ENCODE measurements around the gene SPAG4. TPM values are rescaled to one million over a fixed set of nuclear protein-coding genes. Genes with fewer than 3 reads are reported as not detected.

SPAG4 gene
- total RNA-seq, 2 experiments from 2014 or later, result 15.5 to 17.1 TPM

DNA sequence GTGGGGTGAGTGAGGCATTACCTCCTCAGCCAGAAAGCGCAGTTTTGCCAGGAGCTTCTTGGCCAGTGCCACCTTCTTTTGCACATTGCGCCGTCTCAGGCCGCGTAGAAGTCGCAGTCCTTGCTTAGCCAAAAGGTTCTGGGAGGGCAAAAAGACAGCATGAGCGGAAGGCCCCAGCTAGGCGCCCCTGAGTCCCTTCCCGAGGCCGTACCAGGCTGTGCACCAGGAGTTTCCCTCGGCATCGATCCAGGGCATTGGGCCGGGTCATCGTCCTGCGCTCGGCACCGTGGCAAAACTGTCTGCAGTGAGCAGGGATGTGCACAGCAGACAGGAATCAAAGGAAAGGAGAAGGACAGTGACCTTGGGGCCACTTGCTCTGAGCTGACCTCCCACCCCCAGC, 20.2 kb upstream of the SPAG4 start:
- no peak overlapping the region for H3K27ac ChIP-seq (ENCODE audit: low read depth in 1 of 2, low read length in 2 of 2)
- CTCF ChIA-PET, result interaction anchor here (1.2 kb wide), 1 partner anchor 24 kb away, joined by 3 read pairs; no protein-coding TSS in a partner anchor
- TF ChIP-seq, protein P1, sequence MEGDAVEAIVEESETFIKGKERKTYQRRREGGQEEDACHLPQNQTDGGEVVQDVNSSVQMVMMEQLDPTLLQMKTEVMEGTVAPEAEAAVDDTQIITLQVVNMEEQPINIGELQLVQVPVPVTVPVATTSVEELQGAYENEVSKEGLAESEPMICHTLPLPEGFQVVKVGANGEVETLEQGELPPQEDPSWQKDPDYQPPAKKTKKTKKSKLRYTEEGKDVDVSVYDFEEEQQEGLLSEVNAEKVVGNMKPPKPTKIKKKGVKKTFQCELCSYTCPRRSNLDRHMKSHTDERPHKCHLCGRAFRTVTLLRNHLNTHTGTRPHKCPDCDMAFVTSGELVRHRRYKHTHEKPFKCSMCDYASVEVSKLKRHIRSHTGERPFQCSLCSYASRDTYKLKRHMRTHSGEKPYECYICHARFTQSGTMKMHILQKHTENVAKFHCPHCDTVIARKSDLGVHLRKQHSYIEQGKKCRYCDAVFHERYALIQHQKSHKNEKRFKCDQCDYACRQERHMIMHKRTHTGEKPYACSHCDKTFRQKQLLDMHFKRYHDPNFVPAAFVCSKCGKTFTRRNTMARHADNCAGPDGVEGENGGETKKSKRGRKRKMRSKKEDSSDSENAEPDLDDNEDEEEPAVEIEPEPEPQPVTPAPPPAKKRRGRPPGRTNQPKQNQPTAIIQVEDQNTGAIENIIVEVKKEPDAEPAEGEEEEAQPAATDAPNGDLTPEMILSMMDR (IDR thresholded peaks at IDR 0.05), result no peak
- no peaks in the 10 kb centered on the region for H3K36me3 ChIP-seq (ENCODE audit: insufficient read depth, low read length)
- H3K9me3 Mint-ChIP-seq, result no peaks in the 10 kb centered on the region
- intact Hi-C loops (cut with DNase I, micrococcal nuclease), result no loop called here
- peaks cover 0 to 7% of the 10 kb centered on the region in 2 experiments for H3K27me3 ChIP-seq (ENCODE audit: control insufficient read depth in 1 of 2, insufficient read depth in 2 of 2, low read length in 2 of 2)
- H3K27me3 Mint-ChIP-seq, result peaks cover 9% of the 10 kb centered on the region
- no peak overlapping the region for H3K4me3 Mint-ChIP-seq
- no peak overlapping the region for H3K27ac Mint-ChIP-seq
- no peaks in the 10 kb centered on the region for H3K4me1 Mint-ChIP-seq (ENCODE audit: low read depth)
- no peaks in the 10 kb centered on the region for H3K36me3 Mint-ChIP-seq (ENCODE audit: low read depth)
- ATAC-seq (ENCODE audit: poor library complexity) (no peak), DNase-seq (no peak)
- H3K4me3 ChIP-seq (ENCODE audit: low read length), result no peak overlapping the region
- H3K9me3 ChIP-seq (ENCODE audit: control insufficient read depth in 1 of 2, insufficient read depth in 1 of 2, low read length in 2 of 2), result no peaks in the 10 kb centered on the region
- POLR2A ChIA-PET, result interaction anchor here (0.5 kb wide), 1 partner anchor 180 kb away, joined by 5 read pairs; no protein-coding TSS in a partner anchor
- H3K4me1 ChIP-seq (ENCODE audit: insufficient read depth, low read length), result peaks cover 1% of the 10 kb centered on the region

DNA sequence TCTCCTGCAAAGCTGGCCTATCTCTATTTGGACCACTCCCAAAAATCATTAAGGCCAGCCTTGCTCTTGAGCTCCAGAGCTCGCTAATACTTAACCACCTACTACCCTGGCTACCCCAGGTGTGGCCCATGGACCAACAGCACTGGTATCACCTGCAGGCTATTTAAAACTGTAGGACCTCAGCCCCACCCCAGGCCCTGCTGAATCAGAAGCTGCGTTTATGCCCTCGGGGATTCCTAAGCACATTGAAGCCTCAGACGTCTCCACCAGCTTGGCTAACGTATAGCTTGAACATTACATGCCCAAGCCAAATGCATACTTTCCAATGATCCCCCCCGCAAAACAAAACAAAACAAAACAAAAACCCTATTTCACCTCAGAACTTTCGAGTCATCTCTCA, 19.7 kb upstream of the SPAG4 start:
- ATAC-seq (ENCODE audit: poor library complexity) (no peak), DNase-seq (no peak)
- no peak overlapping the region for H3K4me3 Mint-ChIP-seq
- Histone ChIP-seq H3K27me3 (ENCODE audit: control insufficient read depth in 1 of 2, insufficient read depth in 2 of 2, low read length in 2 of 2) (peaks cover 4 to 11% of the 10 kb centered on the region in 2 experiments), H3K27ac (ENCODE audit: low read depth in 1 of 2, low read length in 2 of 2) (no peak overlapping the region), H3K4me1 (ENCODE audit: insufficient read depth, low read length) (peaks cover 6% of the 10 kb centered on the region), H3K4me3 (ENCODE audit: low read length) (no peak overlapping the region), H3K36me3 (ENCODE audit: insufficient read depth, low read length) (no peaks in the 10 kb centered on the region), H3K9me3 (ENCODE audit: control insufficient read depth in 1 of 2, insufficient read depth in 1 of 2, low read length in 2 of 2) (no peaks in the 10 kb centered on the region)
- TF ChIP-seq, protein P1 (IDR thresholded peaks at IDR 0.05), result no peak
- H3K27ac Mint-ChIP-seq, result no peak overlapping the region
- ChIA-PET CTCF (no interaction called here), POLR2A (interaction anchor here (0.5 to 1.1 kb wide), 3 partner anchors 147 to 918 kb away, joined by 3 to 5 read pairs (median 3); no protein-coding TSS in a partner anchor)
- intact Hi-C loops (cut with DNase I, micrococcal nuclease), result no loop called here
- peaks cover 11% of the 10 kb centered on the region for H3K27me3 Mint-ChIP-seq
- H3K4me1 Mint-ChIP-seq (ENCODE audit: low read depth), result peaks cover 4% of the 10 kb centered on the region
- no peaks in the 10 kb centered on the region for H3K36me3 Mint-ChIP-seq (ENCODE audit: low read depth)
- H3K9me3 Mint-ChIP-seq, result no peaks in the 10 kb centered on the region

DNA sequence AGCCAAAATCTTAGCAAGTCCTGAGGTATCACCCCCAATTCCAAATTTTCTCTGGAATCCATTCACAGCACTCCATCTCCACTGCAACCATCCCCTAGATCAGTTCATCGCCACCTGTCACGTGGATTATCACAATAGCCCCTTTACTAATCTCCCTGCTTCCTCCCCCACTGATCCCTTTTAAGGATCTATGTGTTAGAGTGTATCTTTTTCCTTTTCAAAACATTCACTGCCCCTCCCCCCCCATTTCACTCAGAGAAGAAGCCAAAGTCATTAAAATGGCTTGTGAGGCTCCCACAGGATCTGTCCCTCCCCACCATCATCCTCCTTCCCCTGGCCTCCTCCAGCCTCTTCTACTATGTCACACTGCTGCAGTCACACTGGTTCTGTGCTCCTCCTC, 18.4 kb upstream of the SPAG4 start:
- TF ChIP-seq, protein P1 (IDR thresholded peaks at IDR 0.05), result no peak
- H3K36me3 ChIP-seq (ENCODE audit: insufficient read depth, low read length), result no peaks in the 10 kb centered on the region

More for the DNA sequence above, 18.4 kb upstream of the SPAG4 start:
- no peak overlapping the region for H3K27ac Mint-ChIP-seq
- no peaks in the 10 kb centered on the region for H3K36me3 Mint-ChIP-seq (ENCODE audit: low read depth)
- POLR2A ChIA-PET, result no interaction called here
- no peaks in the 10 kb centered on the region for H3K9me3 ChIP-seq (ENCODE audit: control insufficient read depth in 1 of 2, insufficient read depth in 1 of 2, low read length in 2 of 2)
- CTCF ChIA-PET, result no interaction called here
- no peak overlapping the region for H3K27ac ChIP-seq (ENCODE audit: low read depth in 1 of 2, low read length in 2 of 2)
- no peak for DNase-seq
- H3K9me3 Mint-ChIP-seq, result no peaks in the 10 kb centered on the region
- H3K4me1 Mint-ChIP-seq (ENCODE audit: low read depth), result peaks cover 10% of the 10 kb centered on the region
- H3K4me3 ChIP-seq (ENCODE audit: low read length), result no peak overlapping the region
- H3K4me1 ChIP-seq (ENCODE audit: insufficient read depth, low read length), result peaks cover 17% of the 10 kb centered on the region
- intact Hi-C loops (cut with DNase I, micrococcal nuclease), result no loop called here
- peaks cover 9 to 15% of the 10 kb centered on the region in 2 experiments for H3K27me3 ChIP-seq (ENCODE audit: control insufficient read depth in 1 of 2, insufficient read depth in 2 of 2, low read length in 2 of 2)
- H3K4me3 Mint-ChIP-seq, result no peak overlapping the region
- ATAC-seq (ENCODE audit: poor library complexity), result no peak
- H3K27me3 Mint-ChIP-seq, result peaks cover 18% of the 10 kb centered on the region

Measured in CD4-positive, alpha-beta T cell (primary cell).